Osteoblast (primary cell): Measurements from ENCODE around the gene SMG9. TPM values are rescaled to one million over a fixed set of nuclear protein-coding genes. Genes with fewer than 3 reads are reported as not detected.
A peak's percentile ranks its signal among the peaks of the same experiment; 100 is the strongest.

Source experiments
- DNase-seq: peaks from one replicate; pipeline ENCODE4 v3.0.0; 2011; ENCODE audit warnings: low spot score, mixed read lengths; ENCODE audit not compliant: insufficient read length; ENCODE audit errors: missing footprints
- H2AFZ ChIP-seq: 2 replicates; pipeline ENCODE4 v1.6.0; 2011; ENCODE audit warnings: mild to moderate bottlenecking, low read length
- H3K27ac ChIP-seq: 2 replicates; pipeline ENCODE4 v1.5.1; 2011; ENCODE audit warnings: mild to moderate bottlenecking, low read depth, low read length, moderate library complexity
- H3K27me3 ChIP-seq: 2 replicates; pipeline ENCODE4 v1.6.0; 2012; ENCODE audit warnings: mild to moderate bottlenecking, control low read depth, inconsistent platforms, low read length, moderate library complexity; ENCODE audit not compliant: insufficient read depth
- H3K36me3 ChIP-seq: 2 replicates; pipeline ENCODE4 v1.5.1; 2011; ENCODE audit warnings: mild to moderate bottlenecking, low read length, control low read depth, moderate library complexity; ENCODE audit not compliant: insufficient read depth
- H3K4me1 ChIP-seq: 2 replicates; pipeline ENCODE4 v1.5.1; 2011; ENCODE audit warnings: mild to moderate bottlenecking, low read length, control low read depth, moderate library complexity; ENCODE audit not compliant: insufficient read depth
- H3K4me2 ChIP-seq: 2 replicates; pipeline ENCODE4 v1.6.0; 2011; ENCODE audit warnings: mild to moderate bottlenecking, low read length; ENCODE audit not compliant: insufficient read depth
- H3K4me3 ChIP-seq: fragments of 200-600 bp; sonication (generic); 3 replicates; pipeline ENCODE4 v1.5.1; 2012; ENCODE audit warnings: mild to moderate bottlenecking, low read length, inconsistent platforms; ENCODE audit not compliant: insufficient read depth
- H3K79me2 ChIP-seq: 2 replicates; pipeline ENCODE4 v1.6.0; 2012; ENCODE audit warnings: mild to moderate bottlenecking, low read length, control low read depth, inconsistent platforms; ENCODE audit not compliant: insufficient read depth
- H3K9me3 ChIP-seq: 2 replicates; pipeline ENCODE4 v1.5.1; 2011; ENCODE audit warnings: low read depth, low read length, control low read depth
- H4K20me1 ChIP-seq: 2 replicates; pipeline ENCODE4 v1.6.0; 2012; ENCODE audit warnings: mild to moderate bottlenecking, low read length, control low read depth; ENCODE audit not compliant: insufficient read depth
- CTCF ChIP-seq: IDR thresholded peaks from 2 replicates; pipeline ENCODE4 v1.5.1; 2011; ENCODE audit warnings: mild to moderate bottlenecking, low read depth, low read length, moderate library complexity; ENCODE audit errors: extremely low read depth
- total RNA-seq: library from RNA; depleted of rRNA; stranded (reverse); fragments of >200 nt; gene quantifications from 2 replicates; pipeline ENCODE4 v1.2.3, GENCODE V29; 2012

Gene SMG9
- total RNA-seq, 1 donor = 14.5 TPM

- Histone ChIP-seq H3K4me2 (no peak overlapping the region), H2AFZ (no peak overlapping the region), H3K79me2 (no peaks in the 10 kb centered on the region), H3K9me3 (no peaks in the 10 kb centered on the region), H3K4me1 (no peaks in the 10 kb centered on the region), H3K27me3 (no peaks in the 10 kb centered on the region), H3K4me3 (no peak overlapping the region), H3K36me3 (no peaks in the 10 kb centered on the region), H3K27ac (no peak overlapping the region), H4K20me1 (no peaks in the 10 kb centered on the region)
- no peak for TF ChIP-seq CTCF
- DNase-seq = no peak
These were observed 34.8 kb downstream of the SMG9 start for GRCh38 chr19:43719918-43720317.

GRCh38 chr19:43719378-43719868 lies 35.3 kb downstream of the SMG9 start:
- H3K27ac ChIP-seq = no peak overlapping the region
- no peak overlapping the region for H2AFZ ChIP-seq
- DNase-seq = no peak
- H3K4me3 ChIP-seq = no peak overlapping the region
- no peaks in the 10 kb centered on the region for H3K79me2 ChIP-seq
- no peaks in the 10 kb centered on the region for H3K36me3 ChIP-seq
- H3K9me3 ChIP-seq = no peaks in the 10 kb centered on the region
- no peaks in the 10 kb centered on the region for H4K20me1 ChIP-seq
- no peak overlapping the region for H3K4me2 ChIP-seq
- H3K27me3 ChIP-seq = no peaks in the 10 kb centered on the region
- TF ChIP-seq CTCF = no peak
- H3K4me1 ChIP-seq = no peaks in the 10 kb centered on the region

- Histone ChIP-seq H4K20me1 (no peaks in the 10 kb centered on the region), H3K4me3 (no peak overlapping the region), H3K4me2 (no peak overlapping the region), H3K79me2 (no peaks in the 10 kb centered on the region), H3K27ac (no peak overlapping the region), H2AFZ (no peak overlapping the region), H3K4me1 (no peaks in the 10 kb centered on the region), H3K9me3 (no peaks in the 10 kb centered on the region), H3K36me3 (no peaks in the 10 kb centered on the region), H3K27me3 (no peaks in the 10 kb centered on the region)
- TF ChIP-seq CTCF = no peak
- no peak for DNase-seq
These were observed 36.0 kb downstream of the SMG9 start for GRCh38 chr19:43718627-43719377.

GRCh38 chr19:43715776-43716175 lies 39.0 kb downstream of the SMG9 start, which contains the start of gene IRGC:
Gene IRGC, plus strand, starts transcription at chr19:43716076. Its CDS starts 2,483 bp downstream, at chr19:43718559.
- no peaks in the 10 kb centered on the region for H3K27me3 ChIP-seq
- no peak within 1 kb of the TSS for H2AFZ ChIP-seq
- H3K4me2 ChIP-seq = no peak within 1 kb of the TSS
- no peak within 1 kb of the TSS for H3K27ac ChIP-seq
- H3K4me1 ChIP-seq = no peaks in the 10 kb centered on the region
- H3K36me3 ChIP-seq = no peaks in the 10 kb centered on the region
- no peaks in the 10 kb centered on the region for H3K9me3 ChIP-seq
- no peaks in the 10 kb centered on the region for H4K20me1 ChIP-seq
- peak; percentile 10 for DNase-seq
- TF ChIP-seq CTCF = no peak
- no peaks in the 10 kb centered on the region for H3K79me2 ChIP-seq
- no peak within 1 kb of the TSS for H3K4me3 ChIP-seq
